ENCODE data around the gene HAUS7. TPM values are rescaled to one million over a fixed set of nuclear protein-coding genes. Genes with fewer than 3 reads are reported as not detected.

The HAUS7 gene
- total RNA-seq, result 10 to 100 TPM in 5 of 6 donors, 1 to 10 TPM in 1; 3.7 to 61.8 (median 23.0) TPM

GRCh38 chrX:153470411-153471363, at the start of gene HAUS7:
Gene HAUS7, minus strand, starts transcription at chrX:153470576. Its CDS starts 19 bp downstream, at chrX:153470557.
- Histone ChIP-seq H3K9me3 (no peaks in the 10 kb centered on the region), H3K36me3 (peaks cover 0 to 15% (median 0%) of the 10 kb centered on the region in 4 donors), H3K27me3 (peaks cover 0 to 4% (median 0%) of the 10 kb centered on the region in 4 donors), H3K4me3 (peak within 1 kb of the TSS; percentile 30 to 84 (median 62)), H3K27ac (peak within 1 kb of the TSS; percentile 69 to 79 (median 74)), H3K4me1 (peaks cover 7 to 23% (median 10%) of the 10 kb centered on the region in 4 donors)
- ATAC-seq (ENCODE audit: low FRiP score in 2 of 2), result peak; percentile 92
- peak; percentile 90 to 97 for DNase-seq
- TF ChIP-seq POLR2A (IDR thresholded peaks at IDR 0.05), result peak in 2 of 4 donors; percentile 46 to 54
- peak in 1 of 2 donors; percentile 42 for TF ChIP-seq POLR2AphosphoS5 (IDR thresholded peaks at IDR 0.05)
- TF ChIP-seq EP300 (IDR thresholded peaks at IDR 0.05), result no peak
- TF ChIP-seq, protein P1, sequence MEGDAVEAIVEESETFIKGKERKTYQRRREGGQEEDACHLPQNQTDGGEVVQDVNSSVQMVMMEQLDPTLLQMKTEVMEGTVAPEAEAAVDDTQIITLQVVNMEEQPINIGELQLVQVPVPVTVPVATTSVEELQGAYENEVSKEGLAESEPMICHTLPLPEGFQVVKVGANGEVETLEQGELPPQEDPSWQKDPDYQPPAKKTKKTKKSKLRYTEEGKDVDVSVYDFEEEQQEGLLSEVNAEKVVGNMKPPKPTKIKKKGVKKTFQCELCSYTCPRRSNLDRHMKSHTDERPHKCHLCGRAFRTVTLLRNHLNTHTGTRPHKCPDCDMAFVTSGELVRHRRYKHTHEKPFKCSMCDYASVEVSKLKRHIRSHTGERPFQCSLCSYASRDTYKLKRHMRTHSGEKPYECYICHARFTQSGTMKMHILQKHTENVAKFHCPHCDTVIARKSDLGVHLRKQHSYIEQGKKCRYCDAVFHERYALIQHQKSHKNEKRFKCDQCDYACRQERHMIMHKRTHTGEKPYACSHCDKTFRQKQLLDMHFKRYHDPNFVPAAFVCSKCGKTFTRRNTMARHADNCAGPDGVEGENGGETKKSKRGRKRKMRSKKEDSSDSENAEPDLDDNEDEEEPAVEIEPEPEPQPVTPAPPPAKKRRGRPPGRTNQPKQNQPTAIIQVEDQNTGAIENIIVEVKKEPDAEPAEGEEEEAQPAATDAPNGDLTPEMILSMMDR (IDR thresholded peaks at IDR 0.05), result peak; percentile 60 to 81 (median 73)
- 32% methylated on average over 68 of the region's 70 CpGs; no CpG with 5 or more reads in 1 of the 2 donors for WGBS, 2 donors

GRCh38 chrX:153519569-153520286, 49.4 kb upstream of the HAUS7 start:
- TF ChIP-seq, protein P1 (IDR thresholded peaks at IDR 0.05), result no peak
- no peak for TF ChIP-seq POLR2A (IDR thresholded peaks at IDR 0.05)
- TF ChIP-seq EP300 (IDR thresholded peaks at IDR 0.05), result no peak
- TF ChIP-seq POLR2AphosphoS5 (IDR thresholded peaks at IDR 0.05), result no peak
- no peaks in the 10 kb centered on the region for H3K36me3 ChIP-seq
- DNase-seq (no peak), ATAC-seq (ENCODE audit: low FRiP score in 2 of 2) (no peak)
- no peak overlapping the region for H3K27ac ChIP-seq
- 68% methylated on average over 19 of the region's 21 CpGs; no CpG with 5 or more reads in 1 of the 2 donors for WGBS, 2 donors
- no peaks in the 10 kb centered on the region for H3K9me3 ChIP-seq
- no peak overlapping the region for H3K4me3 ChIP-seq
- H3K27me3 ChIP-seq, result peaks cover 0 to 28% (median 0%) of the 10 kb centered on the region in 4 donors
- H3K4me1 ChIP-seq, result peaks cover 0 to 9% (median 0%) of the 10 kb centered on the region in 4 donors

GRCh38 chrX:153517946-153518834, 47.8 kb upstream of the HAUS7 start:
- 44% methylated on average over 25 of the region's 70 CpGs; no CpG with 5 or more reads in 1 of the 2 donors for WGBS, 2 donors
- no peak for ATAC-seq (ENCODE audit: low FRiP score in 2 of 2)
- DNase-seq, result peak in 1 of 2 donors; percentile 51
- no peak overlapping the region for H3K27ac ChIP-seq
- no peak overlapping the region for H3K4me3 ChIP-seq
- TF ChIP-seq, protein P1 (IDR thresholded peaks at IDR 0.05), result no peak
- no peak for TF ChIP-seq EP300 (IDR thresholded peaks at IDR 0.05)
- no peak for TF ChIP-seq POLR2AphosphoS5 (IDR thresholded peaks at IDR 0.05)
- no peak for TF ChIP-seq POLR2A (IDR thresholded peaks at IDR 0.05)
- H3K9me3 ChIP-seq, result no peaks in the 10 kb centered on the region
- H3K27me3 ChIP-seq, result peaks cover 0 to 28% (median 0%) of the 10 kb centered on the region in 4 donors
- peaks cover 0 to 9% (median 0%) of the 10 kb centered on the region in 4 donors for H3K4me1 ChIP-seq
- H3K36me3 ChIP-seq, result no peaks in the 10 kb centered on the region

- no peak for TF ChIP-seq EP300 (IDR thresholded peaks at IDR 0.05)
- TF ChIP-seq, protein P1 (IDR thresholded peaks at IDR 0.05), result no peak
- no peak for TF ChIP-seq POLR2AphosphoS5 (IDR thresholded peaks at IDR 0.05)
Measured at GRCh38 chrX:153517423-153517822, 47.0 kb upstream of the HAUS7 start, which contains the start of gene ATP2B3. Gene ATP2B3, plus strand, starts transcription at chrX:153517642. Its CDS starts 18,606 bp downstream, at chrX:153536248.

More at GRCh38 chrX:153517423-153517822, 47.0 kb upstream of the HAUS7 start, which contains the start of gene ATP2B3:
- no peaks in the 10 kb centered on the region for H3K9me3 ChIP-seq
- H3K27me3 ChIP-seq, result peaks cover 0 to 28% (median 0%) of the 10 kb centered on the region in 4 donors
- no peak within 1 kb of the TSS for H3K27ac ChIP-seq
- DNase-seq (no peak), ATAC-seq (ENCODE audit: low FRiP score in 2 of 2) (no peak)
- 34% methylated on average over 4 of the region's 50 CpGs; no CpG with 5 or more reads in 1 of the 2 donors for WGBS, 2 donors
- H3K36me3 ChIP-seq, result no peaks in the 10 kb centered on the region
- H3K4me1 ChIP-seq, result peaks cover 0 to 9% (median 0%) of the 10 kb centered on the region in 4 donors
- H3K4me3 ChIP-seq, result no peak within 1 kb of the TSS
